Measurements from ENCODE around the gene TRNAU1AP.

GRCh38 chr1:28604962-28605361, 52.1 kb downstream of the TRNAU1AP start:
- TF ChIP-seq CTCF (IDR thresholded peaks at IDR 0.05) (no peak), POLR2AphosphoS5 (IDR thresholded peaks at IDR 0.05) (no peak), POLR2A (IDR thresholded peaks at IDR 0.05) (no peak), EP300 (IDR thresholded peaks at IDR 0.05) (no peak)
